ENCODE measurements around the gene HEXIM2.

DNA sequence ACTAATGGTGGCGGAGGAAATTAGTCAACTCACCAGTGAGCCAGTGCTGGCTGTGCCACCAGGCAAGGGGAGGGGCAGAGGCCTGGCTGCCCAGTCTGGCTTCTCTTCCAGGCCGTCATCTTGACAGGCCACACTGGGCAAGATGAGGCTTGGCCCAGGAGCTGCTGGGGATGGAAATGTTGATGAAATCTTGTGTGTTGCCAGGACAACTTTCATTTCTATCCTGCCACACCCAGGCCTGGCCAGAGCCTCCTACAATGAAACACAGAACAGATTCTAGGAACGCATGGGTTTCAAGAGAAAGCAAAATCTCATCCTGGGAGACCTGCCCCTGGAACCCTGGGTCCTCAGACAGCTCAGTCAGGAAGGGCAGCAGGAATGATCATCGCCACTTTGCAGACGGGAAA lies 9.3 kb downstream of the HEXIM2 start:
- TF ChIP-seq, protein P1, sequence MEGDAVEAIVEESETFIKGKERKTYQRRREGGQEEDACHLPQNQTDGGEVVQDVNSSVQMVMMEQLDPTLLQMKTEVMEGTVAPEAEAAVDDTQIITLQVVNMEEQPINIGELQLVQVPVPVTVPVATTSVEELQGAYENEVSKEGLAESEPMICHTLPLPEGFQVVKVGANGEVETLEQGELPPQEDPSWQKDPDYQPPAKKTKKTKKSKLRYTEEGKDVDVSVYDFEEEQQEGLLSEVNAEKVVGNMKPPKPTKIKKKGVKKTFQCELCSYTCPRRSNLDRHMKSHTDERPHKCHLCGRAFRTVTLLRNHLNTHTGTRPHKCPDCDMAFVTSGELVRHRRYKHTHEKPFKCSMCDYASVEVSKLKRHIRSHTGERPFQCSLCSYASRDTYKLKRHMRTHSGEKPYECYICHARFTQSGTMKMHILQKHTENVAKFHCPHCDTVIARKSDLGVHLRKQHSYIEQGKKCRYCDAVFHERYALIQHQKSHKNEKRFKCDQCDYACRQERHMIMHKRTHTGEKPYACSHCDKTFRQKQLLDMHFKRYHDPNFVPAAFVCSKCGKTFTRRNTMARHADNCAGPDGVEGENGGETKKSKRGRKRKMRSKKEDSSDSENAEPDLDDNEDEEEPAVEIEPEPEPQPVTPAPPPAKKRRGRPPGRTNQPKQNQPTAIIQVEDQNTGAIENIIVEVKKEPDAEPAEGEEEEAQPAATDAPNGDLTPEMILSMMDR (IDR thresholded peaks at IDR 0.05): no peak
- TF ChIP-seq ZFX (IDR thresholded peaks at IDR 0.05; ENCODE audit: borderline replicate concordance): no peak

Measured in 22Rv1 (cell line).